GM11168 (cell line): ENCODE measurements around the gene PLAAT4.
"Not testable (repeated sequence)": the region's sequence is repeated elsewhere in the genome, so short reads cannot be mapped to it uniquely, and the experiment has no call there.

Experiments used
- in situ Hi-C: fragments of 300-500 bp; cut with MboI; formaldehyde crosslinking; loops from one replicate; pipeline ENCODE4 v1.12.0; 2022; ENCODE audit warnings: low sequenced_read_pairs; ENCODE audit not compliant: unreplicated experiment

Gene PLAAT4

GRCh38 chr11:63510360-63511047, 26.1 kb upstream of the PLAAT4 start:
- in situ Hi-C loops, result no loop called here

DNA sequence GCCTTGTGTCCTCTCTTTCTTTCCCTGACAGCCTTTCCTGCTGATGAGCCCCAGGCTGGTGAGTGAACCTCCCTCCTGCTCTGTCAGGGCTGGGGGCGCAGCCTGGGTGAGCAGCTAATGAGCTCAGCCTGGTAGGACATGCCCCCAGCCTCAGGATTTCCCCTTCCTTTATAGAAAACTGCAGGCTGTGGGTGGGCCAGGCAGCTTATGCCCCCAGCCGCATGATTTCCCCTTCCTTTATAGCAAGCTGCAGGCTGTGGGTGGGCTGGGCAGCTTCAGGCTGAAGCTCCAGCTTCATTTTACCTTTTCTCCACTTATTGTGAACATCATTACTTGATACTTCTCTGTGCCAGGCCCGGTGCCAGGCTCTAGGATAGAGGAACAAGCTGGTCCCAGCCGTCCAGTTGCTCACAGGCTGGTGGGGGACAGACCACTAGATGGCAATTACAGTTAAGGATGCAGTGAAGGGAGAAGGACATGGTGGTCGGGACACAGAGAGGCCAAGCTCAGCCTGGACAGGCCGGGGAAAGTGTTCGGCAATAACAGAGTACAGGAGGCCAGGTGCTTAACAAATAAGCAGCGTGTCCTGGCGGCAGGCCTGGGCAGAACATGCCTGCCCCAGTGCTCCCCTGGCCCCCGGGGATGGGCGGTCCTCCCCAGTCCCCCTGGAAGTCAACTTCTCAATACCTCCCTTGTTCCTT, 25.4 kb upstream of the PLAAT4 start:
- in situ Hi-C loops, result no loop called here

GRCh38 chr11:63512816-63513215, 23.8 kb upstream of the PLAAT4 start:
- in situ Hi-C loops, result no loop called here

DNA sequence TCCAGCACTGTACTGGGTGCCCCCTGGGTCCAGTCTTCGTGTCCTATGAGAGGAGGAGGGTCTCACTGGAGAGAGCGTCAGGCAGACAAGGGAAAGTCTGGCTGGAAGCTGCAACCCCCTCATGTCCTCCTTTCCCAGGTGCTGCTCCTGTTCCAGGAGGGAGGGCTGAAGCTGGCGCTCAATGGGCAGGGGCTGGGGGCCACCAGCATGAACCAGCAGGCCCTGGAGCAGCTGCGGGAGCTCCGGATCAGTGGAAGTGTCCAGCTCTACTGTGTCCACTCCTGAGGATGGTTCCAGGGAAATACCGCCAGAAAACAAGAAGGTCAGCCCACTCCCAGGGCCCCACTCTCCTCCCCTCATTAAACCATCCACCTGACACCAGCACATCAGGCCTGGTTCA, 20.5 kb upstream of the PLAAT4 start:
- in situ Hi-C loops, result no loop called here

DNA sequence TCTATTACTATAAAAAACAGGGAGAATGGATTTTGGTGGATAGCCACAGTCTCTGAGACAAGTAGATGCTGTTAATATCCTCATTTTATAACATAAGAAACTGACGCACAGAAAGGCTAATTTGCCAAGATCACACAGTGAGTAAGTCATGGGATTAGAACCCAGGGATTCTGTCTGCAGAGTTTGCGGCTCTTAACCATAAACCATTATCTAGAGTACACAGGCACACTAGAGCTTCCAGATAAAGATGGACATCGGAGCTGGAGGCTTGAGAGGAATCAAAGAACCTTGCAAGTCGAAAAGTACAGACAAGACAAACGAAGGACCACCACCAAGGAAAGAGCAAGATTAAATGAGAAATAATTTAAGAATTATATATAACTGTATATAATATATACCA, 19.5 kb upstream of the PLAAT4 start:
- in situ Hi-C loops, result no loop called here

DNA sequence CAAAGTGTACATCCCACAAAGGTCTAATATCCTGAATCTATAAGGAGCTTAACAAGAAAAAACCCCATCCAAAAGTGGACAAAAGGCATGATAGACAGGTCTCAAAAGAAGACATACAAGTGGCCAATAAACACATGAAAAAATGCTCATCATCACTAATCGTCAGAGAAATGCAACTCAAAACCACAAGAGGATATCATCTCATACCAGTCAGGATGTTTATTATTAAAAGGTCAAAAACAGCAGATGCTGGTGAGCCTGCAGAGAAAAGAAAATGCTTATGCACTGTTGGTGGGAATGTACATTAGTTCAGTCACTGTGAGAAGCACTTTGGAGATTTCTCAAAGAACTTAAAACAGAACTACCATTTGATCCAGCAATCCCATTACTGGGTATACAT, 18.1 kb upstream of the PLAAT4 start:
- in situ Hi-C loops, result no loop called here

- in situ Hi-C loops, result no loop called here
These were observed 15.9 kb upstream of the PLAAT4 start for GRCh38 chr11:63520606-63521170.

- in situ Hi-C loops, result no loop called here
These were observed 14.7 kb upstream of the PLAAT4 start for GRCh38 chr11:63521896-63522295.

- in situ Hi-C loops, result no loop called here
These were observed 13.5 kb upstream of the PLAAT4 start for GRCh38 chr11:63523151-63523550.

GRCh38 chr11:63527667-63528066, 8.9 kb upstream of the PLAAT4 start:
- in situ Hi-C loops, result no loop called here

- in situ Hi-C loops, result not testable (repeated sequence)
These were observed 8.5 kb upstream of the PLAAT4 start for GRCh38 chr11:63528156-63528555.

GRCh38 chr11:63528729-63529278, 7.8 kb upstream of the PLAAT4 start:
- in situ Hi-C loops, result not testable (repeated sequence)

DNA sequence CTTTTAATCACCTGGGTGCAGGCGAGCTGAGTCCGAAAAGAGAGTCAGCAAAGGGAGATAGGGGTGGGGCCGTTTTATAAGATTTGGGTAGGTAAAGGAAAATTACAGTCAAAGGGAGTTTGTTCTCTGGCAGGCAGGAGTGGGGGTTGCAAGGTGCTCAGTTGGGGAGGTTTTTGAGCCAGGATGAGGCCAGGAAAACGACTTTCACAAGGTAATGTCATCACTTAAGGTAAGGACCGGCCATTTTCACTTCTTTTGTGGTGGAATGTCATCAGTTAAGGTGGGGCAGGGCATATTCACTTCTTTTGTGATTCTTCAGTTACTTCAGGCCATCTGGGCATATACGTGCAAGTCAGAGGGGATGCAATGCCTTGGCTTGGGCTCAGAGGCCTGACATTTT, 7.2 kb upstream of the PLAAT4 start:
- in situ Hi-C loops, result not testable (repeated sequence)

GRCh38 chr11:63530021-63530420, 6.6 kb upstream of the PLAAT4 start:
- in situ Hi-C loops, result no loop called here

DNA sequence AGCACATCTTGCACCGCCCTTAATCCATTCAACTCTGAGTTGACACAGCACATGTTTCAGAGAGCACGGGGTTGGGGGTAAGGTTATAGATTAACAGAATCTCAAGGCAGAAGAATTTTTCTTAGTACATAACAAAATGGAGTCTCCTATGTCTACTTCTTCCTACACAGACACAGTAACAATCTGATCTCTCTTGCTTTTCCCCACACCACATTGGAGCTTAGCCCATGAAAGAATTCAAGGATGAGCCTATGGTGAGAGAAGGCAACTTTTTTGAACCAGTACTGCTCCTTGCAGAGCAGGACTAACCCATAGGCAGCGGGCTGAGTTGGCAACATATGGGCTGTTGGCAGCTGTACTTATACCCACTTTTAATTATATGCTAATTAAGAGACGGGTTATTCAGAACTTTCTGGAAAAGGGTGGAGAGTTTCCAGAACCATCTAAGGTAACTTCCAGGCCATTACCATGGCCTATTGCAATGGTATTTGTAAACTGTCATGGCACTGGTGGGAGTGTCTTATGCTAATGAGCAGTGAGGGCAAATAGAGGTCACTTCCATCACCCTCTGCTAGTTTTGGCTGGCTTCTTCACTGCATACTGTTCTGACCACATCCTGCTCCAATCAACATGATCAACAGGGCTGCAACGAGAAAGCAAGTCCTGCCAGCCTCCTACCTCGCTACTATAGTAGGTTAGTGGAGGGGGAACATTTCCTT, 5.4 kb upstream of the PLAAT4 start:
- in situ Hi-C loops, result not testable (repeated sequence)

GRCh38 chr11:63532117-63532516, 4.5 kb upstream of the PLAAT4 start:
- in situ Hi-C loops, result no loop called here

GRCh38 chr11:63532799-63533475, 3.7 kb upstream of the PLAAT4 start:
- in situ Hi-C loops, result no loop called here

GRCh38 chr11:63534076-63534475, 2.5 kb upstream of the PLAAT4 start:
- in situ Hi-C loops, result no loop called here

DNA sequence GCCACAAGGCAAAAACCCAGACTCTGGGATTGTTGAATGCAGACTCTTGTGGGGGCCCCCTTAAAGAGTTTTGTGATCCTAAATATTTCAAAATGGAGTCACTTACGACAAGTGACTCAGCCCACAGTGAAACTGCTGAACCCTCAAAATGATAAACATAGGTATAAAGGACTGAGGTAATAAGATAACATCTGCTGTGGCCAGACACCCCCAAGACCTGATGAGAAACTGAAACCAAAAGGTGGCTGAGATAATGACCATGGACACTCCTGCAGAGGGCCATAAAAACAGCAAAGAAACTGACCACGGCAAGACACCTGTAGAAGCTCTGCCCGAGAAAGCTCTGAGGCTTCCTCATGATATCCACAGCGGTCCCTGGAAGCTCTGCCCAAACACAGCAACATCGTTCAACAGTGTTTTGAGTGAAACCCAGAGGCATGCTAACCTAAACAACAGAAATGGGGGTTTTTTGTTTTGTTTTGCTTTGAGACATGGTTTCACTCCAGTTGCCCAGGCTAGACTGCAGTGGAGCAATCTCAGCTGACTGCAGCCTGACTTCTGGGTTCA, 1.6 kb upstream of the PLAAT4 start:
- in situ Hi-C loops, result no loop called here

DNA sequence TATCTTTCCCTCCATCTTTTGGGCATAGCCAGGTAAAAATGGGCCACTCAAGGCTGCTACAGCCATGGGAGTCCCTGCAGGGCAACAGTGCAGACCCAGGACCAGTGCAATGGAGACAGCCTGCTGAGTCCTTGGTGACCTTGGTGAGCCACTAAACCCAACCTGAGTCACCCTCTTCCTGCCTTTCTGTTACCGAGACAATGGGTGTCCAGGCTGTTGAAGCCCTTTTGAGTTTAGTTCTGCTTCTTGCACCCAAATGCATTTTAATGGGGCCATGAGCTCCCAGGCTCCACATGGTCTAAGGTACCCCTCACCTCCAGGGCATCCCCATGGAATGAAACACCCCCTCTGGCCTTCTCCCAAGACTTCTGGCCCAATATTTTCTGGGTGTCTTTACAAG, 874 bp upstream of the PLAAT4 start:
- in situ Hi-C loops, result no loop called here
